GM21529 (cell line): ENCODE results near the gene CYP2D6.
"Not testable (repeated sequence)": the region's sequence is repeated elsewhere in the genome, so short reads cannot be mapped to it uniquely, and the experiment has no call there.

Experiments used
- ATAC-seq: cut with Tn5 transposase; IDR thresholded peaks from one replicate; pipeline ENCODE4 v1.9.1; 2021; ENCODE audit not compliant: unreplicated experiment

Gene CYP2D6

GRCh38 chr22:42135688-42136087 is 5.1 kb upstream of the CYP2D6 start:
- ATAC-seq = not testable (repeated sequence)

GRCh38 chr22:42134100-42135020 is 3.8 kb upstream of the CYP2D6 start:
- ATAC-seq = no peak

DNA sequence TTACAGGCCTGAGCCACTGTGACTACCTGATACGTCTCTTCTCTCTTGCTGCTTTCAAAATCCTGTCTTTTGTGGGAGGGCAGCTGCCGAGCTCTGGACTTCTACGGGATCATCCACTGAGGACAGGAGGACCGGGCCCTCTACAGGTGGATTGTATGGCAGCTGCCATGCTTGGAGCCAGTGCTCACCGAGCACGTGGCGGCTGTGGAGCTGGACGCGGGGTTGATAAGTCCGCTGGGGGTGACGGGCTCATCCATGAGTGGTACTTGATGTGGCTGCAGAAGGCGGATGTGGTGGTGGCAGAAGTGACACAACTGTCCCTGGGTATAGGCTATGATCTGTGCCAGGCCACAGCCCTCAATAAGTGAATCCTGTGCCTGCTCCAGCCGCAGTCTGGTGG is 1.8 kb upstream of the CYP2D6 start:
- no peak for ATAC-seq

DNA sequence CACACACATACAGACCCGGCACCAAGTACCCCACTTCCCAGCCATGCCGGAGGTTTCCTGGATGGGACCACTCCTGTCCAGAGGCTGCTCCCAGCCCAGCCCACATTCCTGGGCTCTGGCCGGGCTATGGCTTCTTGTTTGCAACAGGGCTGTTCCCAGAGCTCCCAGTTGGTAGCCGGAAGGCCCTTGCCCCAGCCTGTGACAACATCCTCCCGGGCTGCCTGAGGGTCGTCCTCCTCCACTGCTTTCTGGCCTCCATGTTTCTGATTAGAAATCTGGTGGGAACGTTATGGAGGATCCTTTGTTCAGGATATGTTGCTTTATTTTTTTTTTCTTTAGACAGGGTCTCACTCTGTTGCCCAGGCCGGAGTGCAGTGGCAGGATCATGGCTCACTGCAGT is 952 bp upstream of the CYP2D6 start:
- no peak for ATAC-seq

GRCh38 chr22:42130182-42130581 is 428 bp downstream of the CYP2D6 start:
- ATAC-seq = not testable (repeated sequence)

- ATAC-seq = not testable (repeated sequence)
These were observed 1.6 kb downstream of the CYP2D6 start for GRCh38 chr22:42128776-42129694.

GRCh38 chr22:42128007-42128406 is 2.6 kb downstream of the CYP2D6 start:
- ATAC-seq = not testable (repeated sequence)

- ATAC-seq = no peak
These were observed 3.0 kb downstream of the CYP2D6 start for GRCh38 chr22:42127606-42128005.

GRCh38 chr22:42123529-42123928 is 7.1 kb downstream of the CYP2D6 start:
- ATAC-seq = not testable (repeated sequence)

GRCh38 chr22:42120231-42121021 is 10.2 kb downstream of the CYP2D6 start:
- not testable (repeated sequence) for ATAC-seq

DNA sequence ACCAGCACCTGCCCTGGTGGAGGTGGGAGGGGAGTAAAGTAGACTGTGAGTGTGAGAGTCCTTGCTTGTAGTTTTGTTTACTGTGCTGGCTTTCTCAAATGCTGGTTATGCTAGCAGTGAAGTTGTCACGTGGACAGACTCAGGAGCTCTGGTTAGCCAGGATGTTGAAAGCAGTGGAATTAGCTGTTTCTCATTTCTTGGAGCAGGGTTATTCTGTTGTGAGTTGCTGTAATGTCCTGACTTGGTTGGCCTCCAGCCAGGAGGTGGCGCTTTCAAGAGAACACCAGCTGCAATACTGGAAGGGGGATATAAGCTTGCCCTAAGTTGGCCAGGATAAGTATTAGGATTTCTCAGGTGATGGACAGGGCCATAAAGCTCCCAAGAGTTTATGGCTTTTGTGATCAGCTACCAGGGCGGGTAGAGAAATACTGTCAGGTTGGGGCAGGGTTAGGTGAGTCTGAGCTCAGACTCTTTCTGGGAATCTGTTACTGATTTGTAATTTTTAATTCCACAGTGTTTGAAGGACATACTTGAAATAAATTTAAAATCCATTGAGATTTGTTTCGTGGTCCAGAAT is 13.7 kb downstream of the CYP2D6 start:
- ATAC-seq = no peak

GRCh38 chr22:42115420-42115830 is 15.2 kb downstream of the CYP2D6 start:
- ATAC-seq = not testable (repeated sequence)

GRCh38 chr22:42114721-42115120 is 15.9 kb downstream of the CYP2D6 start:
- no peak for ATAC-seq

DNA sequence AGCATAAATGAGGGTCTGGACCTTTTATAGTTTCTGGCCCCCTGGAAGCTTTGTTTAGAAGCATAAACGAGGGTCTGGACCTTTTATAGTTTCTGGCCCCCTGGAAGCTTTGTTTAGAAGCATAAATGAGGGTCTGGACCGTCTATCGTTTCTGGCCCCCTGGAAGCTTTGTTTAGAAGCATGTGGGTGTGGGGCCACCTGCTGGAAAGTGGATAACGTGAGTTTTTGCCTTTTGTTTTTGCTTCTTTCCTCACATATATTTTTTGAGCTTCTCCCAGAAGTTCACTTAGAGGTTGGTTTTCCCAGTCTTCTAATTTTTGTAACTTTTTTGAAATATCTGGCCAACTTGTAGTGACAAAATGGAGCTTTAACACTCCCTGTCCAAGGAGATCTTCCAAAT is 17.8 kb downstream of the CYP2D6 start:
- ATAC-seq = not testable (repeated sequence)

GRCh38 chr22:42111798-42112197 is 18.8 kb downstream of the CYP2D6 start:
- ATAC-seq = no peak

DNA sequence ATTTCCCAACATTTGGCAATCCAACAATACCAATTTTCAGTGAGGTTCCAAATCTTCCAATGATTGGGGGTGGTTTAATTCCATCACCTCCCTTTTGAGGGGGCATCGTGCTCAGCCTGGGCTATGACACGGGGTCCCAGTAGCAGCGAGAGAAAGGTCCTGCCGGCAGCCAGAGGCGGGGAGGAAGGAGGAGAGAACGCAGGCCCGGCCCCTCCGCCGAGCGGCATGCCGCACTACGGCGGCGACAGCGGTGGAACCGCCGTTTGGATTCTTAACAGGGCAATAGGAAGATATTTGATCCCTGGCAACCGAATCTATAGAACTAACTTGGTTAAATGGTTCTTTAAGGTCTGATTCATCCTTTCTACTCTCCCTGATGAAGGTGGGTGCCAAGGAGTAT is 21.8 kb downstream of the CYP2D6 start:
- no peak for ATAC-seq

GRCh38 chr22:42104332-42104860 is 26.2 kb downstream of the CYP2D6 start:
- ATAC-seq = not testable (repeated sequence)

DNA sequence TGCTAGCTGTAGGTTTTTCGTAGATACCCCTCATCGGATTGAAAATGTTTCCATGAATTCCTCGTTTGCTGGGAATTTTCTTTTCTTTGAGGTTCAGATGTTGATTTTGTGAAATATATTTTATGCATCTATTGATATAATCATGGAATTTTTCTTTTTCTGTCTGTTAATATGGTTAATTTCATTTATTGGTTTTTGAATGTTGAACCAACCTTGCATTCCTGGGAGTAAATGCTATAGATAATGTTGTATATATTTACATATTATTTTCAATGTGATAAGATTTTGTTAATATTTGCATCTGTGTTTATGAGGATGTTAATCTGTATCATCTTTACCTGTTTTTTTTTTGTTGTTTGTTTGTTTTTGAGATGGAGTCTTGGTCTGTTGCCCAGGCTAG is 29.4 kb downstream of the CYP2D6 start:
- ATAC-seq = no peak

DNA sequence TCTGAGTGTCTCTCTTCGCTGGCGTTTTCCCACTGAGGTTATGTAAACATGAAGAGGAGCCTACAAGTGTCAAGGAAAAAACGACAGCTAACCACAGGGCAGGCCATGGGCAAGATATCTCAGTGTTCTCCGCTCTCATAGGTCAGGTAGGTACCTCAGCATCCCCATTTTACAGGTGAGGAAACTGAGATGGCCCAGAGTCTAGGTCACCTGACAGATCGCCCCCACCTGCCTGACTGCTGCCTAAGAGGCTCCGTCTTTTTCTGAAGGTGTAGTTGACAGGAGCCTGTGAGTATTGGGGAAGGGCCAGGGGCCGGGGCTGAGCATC is 39.2 kb downstream of the CYP2D6 start:
- ATAC-seq = no peak
